ENCODE measurements around the gene TCEANC. TPM values are rescaled to one million over a fixed set of nuclear protein-coding genes. Genes with fewer than 3 reads are reported as not detected.

Gene TCEANC
- total RNA-seq, 1 experiment from 2014 or later: 1.7 TPM

GRCh38 chrX:13692771-13693231, 39.9 kb downstream of the TCEANC start:
- DNase-seq (ENCODE audit: low read depth): no peak

DNA sequence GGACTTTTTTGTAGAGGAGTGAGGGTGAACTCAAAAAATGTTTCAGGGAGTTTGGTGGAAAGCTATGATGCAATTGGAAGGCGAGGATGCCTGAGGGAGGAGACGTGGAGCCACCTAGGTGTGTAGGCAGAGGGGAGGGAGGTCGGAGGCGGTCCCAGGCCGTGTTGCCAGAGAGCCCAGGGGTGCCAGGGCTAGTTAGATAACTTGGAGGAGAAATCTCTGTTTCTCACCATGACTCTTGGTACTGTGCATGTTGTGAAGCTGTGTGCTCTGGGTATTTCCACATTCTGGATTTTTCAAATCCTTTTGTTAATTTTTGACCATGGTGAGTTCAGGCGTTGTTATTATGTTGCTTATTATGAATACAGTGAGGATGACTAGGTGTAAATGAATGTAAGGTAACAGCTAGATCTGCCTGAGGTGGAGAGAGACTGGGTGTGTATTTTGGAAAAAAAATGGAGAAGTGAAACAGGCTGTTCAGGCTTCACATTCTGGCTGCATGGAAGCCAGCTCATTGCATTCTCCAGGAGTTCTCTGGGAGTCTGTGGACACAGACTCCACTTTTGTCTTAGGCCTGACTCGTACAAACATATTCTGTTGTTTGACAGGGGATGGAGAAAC, 40.5 kb downstream of the TCEANC start:
- no peak for DNase-seq (ENCODE audit: low read depth)

- DNase-seq (ENCODE audit: low read depth): no peak
These were observed 41.4 kb downstream of the TCEANC start for GRCh38 chrX:13694359-13694758.

GRCh38 chrX:13694983-13695382, 42.0 kb downstream of the TCEANC start:
- DNase-seq (ENCODE audit: low read depth): no peak

GRCh38 chrX:13695601-13696115, 42.7 kb downstream of the TCEANC start:
- no peak for DNase-seq (ENCODE audit: low read depth)

GRCh38 chrX:13697455-13697854, 44.5 kb downstream of the TCEANC start:
- no peak for DNase-seq (ENCODE audit: low read depth)

DNA sequence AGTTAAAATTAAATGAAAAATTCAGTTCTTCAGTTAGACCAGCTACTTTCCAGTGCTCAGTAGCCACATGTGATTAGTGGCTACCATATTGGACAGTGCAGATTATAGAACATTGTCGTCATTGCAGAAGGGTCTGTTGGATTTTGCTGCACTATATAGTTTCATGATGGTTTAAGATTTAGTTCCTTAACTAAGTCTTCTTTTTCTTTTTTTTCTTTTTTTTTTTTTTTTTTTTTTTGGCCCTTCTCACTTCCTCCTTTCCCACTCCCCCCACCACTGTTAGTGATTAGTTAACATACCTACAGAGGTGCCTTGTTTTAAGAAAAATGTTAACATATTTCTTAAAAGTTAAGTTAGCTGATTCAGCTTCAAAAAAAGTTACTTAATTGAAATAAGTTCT, 45.0 kb downstream of the TCEANC start:
- DNase-seq (ENCODE audit: low read depth): no peak

- no peak for DNase-seq (ENCODE audit: low read depth)
These were observed 45.5 kb downstream of the TCEANC start for GRCh38 chrX:13698432-13698831.

- peak; percentile 16 for DNase-seq (ENCODE audit: low read depth)
These were observed 46.4 kb downstream of the TCEANC start for GRCh38 chrX:13699183-13699826.

- no peak for DNase-seq (ENCODE audit: low read depth)
These were observed 47.4 kb downstream of the TCEANC start for GRCh38 chrX:13700380-13700779.

GRCh38 chrX:13702111-13702789, 49.3 kb downstream of the TCEANC start:
- no peak for DNase-seq (ENCODE audit: low read depth)

DNA sequence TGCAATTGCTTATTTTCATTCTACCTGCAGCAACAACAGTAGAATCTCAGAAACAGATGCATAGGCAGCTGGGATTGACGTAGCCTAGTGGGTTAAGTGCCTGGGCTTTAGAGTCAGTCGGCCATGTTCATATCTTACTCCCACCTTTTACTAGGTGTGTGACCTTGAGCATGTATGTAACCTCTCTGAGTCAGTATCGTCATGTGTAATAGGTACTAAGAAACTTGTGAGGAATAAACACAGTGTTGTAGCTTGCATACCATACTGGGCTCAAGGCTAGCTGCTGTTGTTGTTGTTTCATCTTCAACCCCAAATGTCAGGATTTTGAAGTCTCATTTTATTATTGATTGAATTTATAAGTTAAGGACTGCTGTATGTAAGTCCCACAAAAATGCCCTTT, 50.2 kb downstream of the TCEANC start:
- DNase-seq (ENCODE audit: low read depth): no peak

- DNase-seq (ENCODE audit: low read depth): no peak
These were observed 50.6 kb downstream of the TCEANC start for GRCh38 chrX:13703589-13703988.

DNA sequence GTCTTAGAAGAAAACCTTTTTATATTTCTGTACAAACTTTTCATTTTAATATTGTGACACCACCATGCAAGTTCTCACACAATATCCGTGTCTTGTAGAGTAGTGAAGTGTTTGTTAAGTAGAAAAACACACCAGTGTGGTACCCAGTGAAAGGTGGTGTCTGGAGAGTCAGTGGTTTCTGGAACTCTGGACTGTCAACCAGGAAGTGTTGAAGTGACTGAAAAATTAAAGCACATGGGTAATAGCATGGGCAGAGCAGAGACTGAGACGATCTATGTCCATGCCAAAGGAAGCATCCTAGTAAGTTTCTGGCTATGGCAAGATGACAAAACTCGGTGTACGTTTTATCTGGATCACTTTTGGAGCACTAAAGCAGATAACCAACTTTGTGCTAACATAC, 58.2 kb downstream of the TCEANC start:
- no peak for DNase-seq (ENCODE audit: low read depth)

Other genes starting within 250 kb of the TCEANC start
- not detected in 2 replicates for gene EGFL6, start 83.5 kb upstream of the TCEANC start, total RNA-seq (2014; rRNA removed; shearing (Covaris generic))
- gene RAB9A, start 36.0 kb downstream of the TCEANC start, total RNA-seq (2014; rRNA removed; shearing (Covaris generic)): 30.9 and 33.4 TPM in 2 replicates
- 20.4 and 21.6 TPM in 2 replicates for gene TRAPPC2, start 81.5 kb downstream of the TCEANC start, total RNA-seq (2014; rRNA removed; shearing (Covaris generic))
- gene OFD1, start 81.6 kb downstream of the TCEANC start, total RNA-seq (2014; rRNA removed; shearing (Covaris generic)): 8.3 and 9.7 TPM in 2 replicates
- gene GPM6B, start 164.0 kb downstream of the TCEANC start, total RNA-seq (2014; rRNA removed; shearing (Covaris generic)): 1.8 and 2.4 TPM in 2 replicates

All from RPMI7951 (cell line).